ENCODE results near the gene ARID3A. TPM values are rescaled to one million over a fixed set of nuclear protein-coding genes. Genes with fewer than 3 reads are reported as not detected.

Gene ARID3A
- total and polyA plus RNA-seq, 2 of the 4 experiments (the other 2 are of a cell fraction): 16.0 to 23.1 TPM

DNA sequence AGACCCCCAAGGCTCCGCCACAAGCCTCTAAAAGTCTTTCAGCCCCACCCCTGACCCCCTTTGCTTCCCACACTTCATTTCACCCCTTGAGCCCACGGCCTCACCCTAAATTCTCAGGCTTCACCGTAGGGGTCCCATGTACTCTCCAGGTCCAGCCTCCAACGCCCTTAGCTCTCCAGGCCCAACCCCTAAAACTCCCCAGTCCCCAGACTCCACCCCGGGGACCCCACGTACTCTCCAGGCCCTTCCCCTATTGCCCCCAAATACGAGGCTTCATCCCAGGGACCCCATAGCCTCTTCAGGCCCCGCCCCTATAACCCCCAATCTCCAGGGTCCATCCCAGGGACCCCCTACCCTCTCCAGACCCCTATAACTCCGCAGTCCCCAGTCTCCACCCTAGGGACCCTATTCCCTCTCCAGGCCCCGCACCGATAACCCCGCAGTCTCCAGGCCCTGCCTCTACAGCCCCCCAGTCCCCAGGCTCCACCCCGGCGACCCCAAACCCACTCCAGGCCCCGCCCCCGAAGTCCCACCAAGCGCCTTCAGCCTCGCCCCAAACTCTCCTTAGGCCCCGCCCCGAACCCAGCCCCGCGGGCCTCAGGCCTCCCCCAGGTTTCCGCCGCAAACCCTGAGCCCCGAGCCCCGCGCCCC, 33.5 kb upstream of the ARID3A start:
- H3K27ac ChIP-seq (ENCODE audit: insufficient read depth, low read length): peak overlapping the region; percentile 95

More for the DNA sequence above, 33.5 kb upstream of the ARID3A start:
- CTCF ChIA-PET: no interaction called here
- BruUV-seq (replicated peaks): no TSS peak
- H2AK9ac ChIP-seq (replicated peaks; ENCODE audit: low read depth, low read length, poor library complexity): peak overlapping the region; percentile 86
- DNase-seq (no peak), ATAC-seq (ENCODE audit: low read depth) (peak; percentile 52)
- H3K9me1 ChIP-seq (ENCODE audit: insufficient read depth, low read length): peaks cover 6% of the 10 kb centered on the region; the same call in 1 of the 2 replicates
- no peak overlapping the region for H2BK15ac ChIP-seq (ENCODE audit: low read depth, low read length)
- peak overlapping the region; percentile 84 for H3K4ac ChIP-seq (ENCODE audit: low read depth, low read length)
- peak overlapping the region; percentile 35; the same call in 1 of the 2 replicates for H2AK5ac ChIP-seq (ENCODE audit: low read depth, low read length)
- H2BK20ac ChIP-seq (ENCODE audit: low read depth, low read length): no peak overlapping the region
- H3K18ac ChIP-seq (ENCODE audit: low read depth, low read length): peak overlapping the region; percentile 67; the same call in 1 of the 2 replicates
- peak overlapping the region; percentile 71 for H2BK5ac ChIP-seq (ENCODE audit: low read depth, low read length, poor library complexity, severe bottlenecking)
- H3K9me3 ChIP-seq (ENCODE audit: control insufficient read depth, insufficient read depth, low read length): no peaks in the 10 kb centered on the region
- no peaks in the 10 kb centered on the region for H3K4me1 ChIP-seq (ENCODE audit: control insufficient read depth, insufficient read depth, low read length)
- H3K56ac ChIP-seq (ENCODE audit: extremely low read depth, insufficient read depth, low read length): peak overlapping the region; percentile 60
- dilution Hi-C loops (cut with HindIII; ENCODE audit: low sequenced_read_pairs, unreplicated experiment): no loop called here
- peak overlapping the region; percentile 97 for H3K4me3 ChIP-seq (ENCODE audit: insufficient read depth, low read depth, low read length)
- in situ Hi-C loops (cut with MboI; ENCODE audit: low sequenced_read_pairs): no loop called here
- H3K27me3 ChIP-seq (ENCODE audit: control insufficient read depth, insufficient read depth, low read length): no peaks in the 10 kb centered on the region
- peak overlapping the region; percentile 85 for H2AFZ ChIP-seq (replicated peaks; ENCODE audit: low read length, poor library complexity)
- peak overlapping the region; percentile 1 for H3K14ac ChIP-seq (replicated peaks; ENCODE audit: low read depth, low read length)
- intact Hi-C loops (cut with micrococcal nuclease): no loop called here
- peaks cover 33% of the 10 kb centered on the region for H3K36me3 ChIP-seq (ENCODE audit: control insufficient read depth, insufficient read depth, low read length)
- H3K4me2 ChIP-seq (ENCODE audit: low read depth, low read length): peak overlapping the region; percentile 99
- H4K91ac ChIP-seq (ENCODE audit: insufficient read depth, low read depth, low read length): peak overlapping the region; percentile 79; the same call in 1 of the 2 replicates
- peak overlapping the region; percentile 92 for H3K9ac ChIP-seq (ENCODE audit: low read depth, low read length)
- POLR2A ChIA-PET (ENCODE audit: unreplicated experiment): no interaction called here
- no peak for TF ChIP-seq RCOR1 (IDR thresholded peaks at IDR 0.05; ENCODE audit: insufficient replicate concordance, low read length)
- TF ChIP-seq USF2 (IDR thresholded peaks at IDR 0.05; ENCODE audit: low read depth, low read length): no peak
- TF ChIP-seq POLR2A (IDR thresholded peaks at IDR 0.05; ENCODE audit: low read depth, low read length): no peak
- TF ChIP-seq SMC3 (IDR thresholded peaks at IDR 0.05; ENCODE audit: low read depth, low read length): no peak
- TF ChIP-seq RFX5 (IDR thresholded peaks at IDR 0.05; ENCODE audit: low read depth, low read length): no peak
- no peak for TF ChIP-seq FOS (IDR thresholded peaks at IDR 0.05; ENCODE audit: low read depth, low read length)
- TF ChIP-seq CHD1 (IDR thresholded peaks at IDR 0.05; ENCODE audit: low read depth, low read length): no peak
- no peak for TF ChIP-seq BHLHE40 (IDR thresholded peaks at IDR 0.05; ENCODE audit: low read depth, low read length)
- no peak for TF ChIP-seq MAFK (IDR thresholded peaks at IDR 0.05; ENCODE audit: low read depth, low read length)
- no peak overlapping the region; the same call in 1 of the 2 replicates for H2BK120ac ChIP-seq (ENCODE audit: low read depth, low read length)
- H3K79me1 ChIP-seq (ENCODE audit: low read depth in 1 of 2, low read length in 2 of 2): peaks cover 9 to 31% of the 10 kb centered on the region in 2 experiments
- H3K23ac ChIP-seq (ENCODE audit: low read depth, low read length): no peak overlapping the region
- 8% methylated on average over 9 of the region's 27 CpGs; no CpG with 5 or more reads in 1 of the 2 experiments for WGBS, 2 experiments (ENCODE audit: extremely low coverage in 2 of 2, insufficient read length in 1 of 2)
- peaks cover 6% of the 10 kb centered on the region; the same call in 1 of the 2 replicates for H4K20me1 ChIP-seq (ENCODE audit: insufficient read depth, low read length)
- H4K5ac ChIP-seq (ENCODE audit: low read depth, low read length): peak overlapping the region; percentile 88
- H4K8ac ChIP-seq (ENCODE audit: low read depth in 2 of 2, low read length in 2 of 2): peak overlapping the region; percentile 24 to 94

All from IMR-90 (cell line).